CD4-positive, alpha-beta T cell treated with Interleukin-6 for 4 hours (primary cell): ENCODE results near the gene C1QTNF8.

Source experiments
- DNase-seq: peaks from one replicate; pipeline ENCODE4 v3.0.0-alpha.2; 2020; ENCODE audit warnings: mixed read lengths

C1QTNF8 gene

DNA sequence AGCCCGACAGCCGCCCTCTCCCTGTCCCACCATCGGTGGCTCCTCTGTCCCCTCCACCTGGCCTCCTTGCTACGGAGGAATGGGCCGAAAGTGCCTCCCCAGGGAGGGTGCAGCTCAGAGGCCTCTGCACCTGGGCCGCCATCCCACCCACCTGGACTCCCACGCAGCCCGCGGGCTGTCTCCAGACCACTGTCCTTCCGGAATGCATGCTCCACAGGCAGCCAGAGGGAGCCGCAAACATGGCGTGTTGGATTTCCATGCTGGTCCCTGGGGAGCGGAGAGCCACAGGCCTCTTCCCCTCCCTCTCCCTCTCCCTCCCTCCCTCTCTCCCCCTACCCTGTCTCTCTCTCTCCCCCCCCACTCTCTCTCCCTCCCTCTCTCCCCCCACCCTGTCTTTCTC lies 20.5 kb downstream of the C1QTNF8 start:
- DNase-seq, result no peak

GRCh38 chr16:1074379-1074649 lies 21.7 kb downstream of the C1QTNF8 start:
- DNase-seq, result no peak

DNA sequence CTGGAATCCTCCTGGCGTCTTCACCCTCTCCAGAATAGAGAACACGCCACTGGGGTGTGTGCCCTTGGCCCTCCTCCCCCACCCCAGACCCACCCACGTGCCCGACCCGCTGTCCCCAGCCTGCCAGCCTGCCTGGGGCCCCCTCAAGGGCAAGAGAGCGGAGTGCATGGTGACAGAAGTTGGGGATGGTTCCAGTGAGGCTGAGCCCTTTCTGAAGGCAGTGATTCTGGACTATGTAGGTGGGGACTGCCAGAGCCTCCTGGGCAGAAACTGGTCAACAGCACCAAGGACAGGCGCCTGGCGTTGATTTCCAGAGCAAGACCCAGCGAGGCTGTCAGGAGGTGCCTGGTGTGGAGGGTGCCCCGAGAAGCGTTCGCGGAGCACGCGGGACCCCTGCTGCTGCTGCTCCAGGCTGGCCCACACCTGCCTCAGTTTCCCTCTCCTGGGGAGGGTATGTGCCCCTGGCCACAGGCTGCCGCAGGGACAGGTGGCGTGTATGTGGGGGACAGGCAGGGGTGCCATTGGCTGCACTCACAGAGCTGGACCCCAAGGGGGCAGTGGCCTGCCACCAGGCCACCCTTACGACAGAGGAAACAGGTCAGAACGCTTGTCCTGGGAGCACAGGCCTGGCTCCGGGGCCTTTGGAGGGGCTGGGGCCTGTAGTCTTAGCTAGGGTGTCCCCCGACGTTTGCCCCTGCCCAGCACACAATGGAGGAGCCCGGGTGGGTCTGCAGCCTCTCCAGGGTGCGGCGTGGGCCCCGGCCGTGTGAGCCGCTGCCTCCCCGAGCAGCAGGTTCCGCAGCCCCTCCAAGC lies 22.3 kb downstream of the C1QTNF8 start:
- DNase-seq, result no peak

GRCh38 chr16:1073262-1073558 lies 22.8 kb downstream of the C1QTNF8 start:
- DNase-seq, result no peak

DNA sequence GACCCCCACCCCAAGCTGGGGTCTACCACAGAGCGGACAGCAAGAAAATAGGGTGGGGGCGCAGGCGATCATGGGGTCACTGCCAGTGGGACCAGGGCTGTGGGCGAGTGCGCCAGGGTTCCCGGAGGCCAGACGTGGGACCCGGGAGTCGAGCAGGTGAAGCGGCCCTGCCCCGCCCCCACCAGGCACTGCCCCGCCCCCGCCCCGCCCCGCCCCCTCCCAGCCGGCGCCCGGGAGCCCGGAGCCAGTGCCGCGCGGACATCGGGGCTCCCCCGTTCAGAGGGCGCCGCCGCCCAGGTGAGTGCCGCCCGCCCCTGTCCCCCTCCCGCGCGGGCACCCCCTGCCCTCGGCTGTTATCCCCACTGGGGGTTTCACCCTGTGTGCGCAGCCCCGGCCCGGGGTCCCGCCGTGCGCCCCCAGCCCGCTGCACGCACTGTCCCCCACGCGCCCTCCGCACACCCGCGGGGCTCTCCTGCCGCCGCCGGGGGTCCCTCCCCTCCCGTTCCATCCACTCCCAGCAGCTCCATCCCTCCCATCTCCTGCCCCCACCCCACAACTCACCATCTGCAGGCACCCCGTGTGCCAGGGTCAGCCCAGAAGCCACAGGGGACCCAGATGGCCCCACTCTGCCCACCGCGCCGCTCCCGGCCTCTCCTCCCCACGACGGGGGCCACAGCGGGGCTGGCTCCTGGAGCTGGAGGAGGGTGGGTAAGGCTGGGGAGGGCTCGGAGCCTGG lies 23.4 kb downstream of the C1QTNF8 start, which contains the start of gene SSTR5:
TSS of gene SSTR5 (plus strand) at position 222 of the 736 bp plus-strand sequence. CDS start 6,122 bp downstream, outside the sequence.
- no peak for DNase-seq

DNA sequence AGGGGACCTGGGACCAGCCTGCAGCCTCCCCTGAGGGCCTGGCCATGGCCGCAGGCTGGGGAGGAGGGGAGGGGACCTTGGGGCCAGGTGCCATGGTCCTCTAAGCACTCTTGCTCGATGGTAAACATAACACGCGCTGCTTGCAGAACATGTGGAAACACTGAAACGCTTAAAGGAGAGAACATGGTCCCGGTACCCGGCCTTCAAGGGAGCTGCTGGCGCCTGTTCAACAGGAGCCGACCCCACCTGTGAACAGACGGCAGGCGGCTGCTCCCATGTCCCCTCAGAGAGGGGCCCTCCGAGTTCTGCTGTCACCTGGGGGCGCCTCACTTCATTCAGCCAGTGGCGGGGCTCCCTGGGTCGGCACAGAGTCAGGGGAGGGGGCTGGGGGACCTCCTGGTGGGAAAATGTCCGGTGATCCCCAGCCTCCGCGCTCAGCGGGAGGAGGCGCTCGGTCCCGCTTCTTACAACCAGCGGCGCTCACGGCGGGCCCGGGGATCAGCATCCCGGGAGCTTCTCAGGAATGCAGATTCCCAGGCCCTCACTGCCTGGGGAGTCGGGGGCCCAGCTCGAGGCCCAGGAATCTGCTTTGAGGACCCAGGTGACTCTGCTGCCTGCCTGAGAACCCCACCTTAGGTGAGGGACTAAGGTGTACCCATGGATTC lies 24.4 kb downstream of the C1QTNF8 start:
- no peak for DNase-seq

DNA sequence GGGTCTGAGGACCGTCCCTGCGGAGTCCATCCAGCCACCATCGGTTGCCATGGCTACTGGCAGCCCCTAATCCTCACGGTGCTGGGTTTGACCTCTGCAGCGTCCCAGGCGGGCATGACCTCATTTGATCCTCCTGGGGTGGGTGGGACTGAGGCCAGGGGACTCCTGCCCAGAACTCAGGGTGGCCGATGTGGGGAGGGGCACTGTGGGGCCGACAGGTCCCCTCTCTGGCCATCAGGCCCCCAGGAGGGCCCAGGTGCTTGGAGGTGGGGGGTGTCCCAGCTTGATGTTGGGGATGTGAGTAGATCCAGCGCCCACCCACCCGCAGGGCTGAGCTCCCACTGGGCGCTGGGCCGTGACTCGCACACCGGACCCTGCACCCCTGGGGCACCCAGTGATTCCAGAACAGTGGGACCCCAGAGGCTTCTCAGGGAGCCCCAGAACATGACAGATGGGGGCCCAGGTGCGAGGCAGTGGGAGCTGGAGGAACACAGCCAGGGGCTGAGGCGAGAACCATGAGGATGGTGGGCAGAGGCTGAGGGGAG lies 25.1 kb downstream of the C1QTNF8 start:
- DNase-seq, result no peak

DNA sequence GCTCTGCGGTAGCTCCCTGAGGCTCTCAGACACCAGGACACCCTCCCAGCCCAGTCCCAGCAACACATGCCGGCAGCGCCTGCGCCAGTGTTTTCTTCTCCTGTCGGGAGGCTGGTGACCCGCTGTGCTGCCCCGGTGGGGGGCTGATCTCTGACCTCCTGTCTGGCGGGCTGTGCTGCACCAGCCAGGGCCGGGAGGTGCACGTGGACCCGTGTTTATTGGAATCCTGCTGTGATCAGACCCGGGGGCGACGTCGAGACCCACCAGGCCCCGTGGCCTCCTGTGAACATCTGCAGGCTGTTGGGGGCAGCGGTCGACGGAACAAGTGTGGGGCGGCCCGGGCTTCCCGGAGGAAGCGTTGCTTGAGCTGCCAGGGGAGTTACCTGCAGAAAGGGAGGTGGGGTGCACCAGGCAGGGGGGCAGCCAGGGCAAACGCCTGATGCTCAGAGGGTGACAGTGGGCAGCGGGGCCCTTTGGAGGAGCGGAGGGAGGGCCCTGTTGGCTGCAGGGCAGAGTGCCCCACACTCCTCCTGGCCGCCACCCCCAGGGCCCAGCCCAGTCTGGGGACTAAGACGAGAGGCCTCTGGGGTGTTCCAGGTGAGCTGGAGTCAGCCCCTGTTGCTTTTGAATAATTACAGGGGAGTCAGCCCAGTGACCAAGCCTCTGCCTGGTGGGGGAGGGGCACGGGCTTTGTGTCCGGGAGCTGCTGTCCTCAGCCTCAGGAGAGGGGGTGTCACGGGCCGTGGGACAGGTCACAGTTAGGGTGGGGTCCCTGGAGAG lies 25.8 kb downstream of the C1QTNF8 start:
- DNase-seq, result no peak

DNA sequence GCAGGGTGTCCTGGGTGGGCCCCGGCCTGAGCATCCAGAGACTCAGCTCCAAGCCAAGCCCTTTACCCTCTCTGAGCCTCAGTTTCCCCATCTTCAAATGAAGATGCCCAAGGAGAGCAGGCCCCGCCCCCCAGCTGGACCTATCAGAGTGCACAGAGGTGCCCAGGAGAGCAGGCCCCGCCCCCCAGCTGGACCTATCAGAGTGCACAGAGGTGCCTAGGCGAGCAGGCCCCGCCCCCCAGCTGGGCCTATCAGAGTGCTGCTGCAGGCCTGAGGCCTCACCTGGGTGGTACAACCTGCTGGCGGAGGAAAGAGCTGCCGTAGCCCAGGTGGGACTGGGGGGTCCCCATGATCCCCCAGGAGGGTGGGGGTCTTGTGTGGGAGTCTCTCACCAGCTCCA lies 26.9 kb downstream of the C1QTNF8 start:
- no peak for DNase-seq

- DNase-seq, result no peak
These were observed 27.6 kb downstream of the C1QTNF8 start for GRCh38 chr16:1068451-1068850.

DNA sequence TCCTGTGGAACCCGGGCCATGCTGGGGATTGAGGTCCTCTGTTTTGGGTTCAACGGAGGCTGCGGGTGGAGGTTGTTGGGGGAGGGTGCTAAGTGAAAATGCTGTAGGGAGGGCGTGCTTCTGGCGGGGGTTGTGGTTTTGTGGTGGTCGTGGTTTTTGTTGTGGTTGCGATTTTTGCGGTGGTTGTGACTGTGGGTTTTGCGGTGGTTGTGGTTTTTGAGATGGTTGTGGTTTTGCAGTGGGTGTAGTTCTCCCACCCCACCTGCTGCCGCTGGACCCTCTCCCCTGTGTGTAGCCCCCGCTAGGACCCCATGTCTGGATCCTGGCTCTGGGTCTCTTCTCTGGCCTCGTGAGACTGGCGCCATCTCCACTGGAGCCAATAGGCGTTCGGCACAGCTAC lies 28.4 kb downstream of the C1QTNF8 start:
- no peak for DNase-seq

GRCh38 chr16:1066584-1067172 lies 29.4 kb downstream of the C1QTNF8 start:
- no peak for DNase-seq

GRCh38 chr16:1065469-1066128 lies 30.4 kb downstream of the C1QTNF8 start:
- no peak for DNase-seq

GRCh38 chr16:1063728-1064127 lies 32.3 kb downstream of the C1QTNF8 start:
- DNase-seq, result no peak

DNA sequence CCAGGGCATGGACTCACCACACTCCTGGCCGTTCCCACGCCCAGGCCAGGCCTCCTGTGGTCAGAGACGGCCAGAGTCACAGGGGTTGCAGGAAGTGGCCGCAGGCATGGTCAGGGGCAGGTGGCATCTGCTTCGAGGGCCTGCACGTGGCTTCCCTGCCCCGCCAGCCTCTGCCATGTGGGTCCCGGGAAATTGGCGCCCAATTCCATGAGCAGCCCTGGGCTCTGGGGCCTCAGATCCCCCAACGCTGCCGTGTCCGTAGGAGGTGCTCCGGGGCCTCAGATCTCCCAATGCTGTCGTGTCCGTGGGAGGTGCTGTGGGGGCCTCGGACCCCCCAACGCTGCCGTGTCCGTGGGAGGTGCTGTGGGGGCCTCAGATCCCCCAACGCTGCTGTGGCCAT lies 33.1 kb downstream of the C1QTNF8 start:
- no peak for DNase-seq

DNA sequence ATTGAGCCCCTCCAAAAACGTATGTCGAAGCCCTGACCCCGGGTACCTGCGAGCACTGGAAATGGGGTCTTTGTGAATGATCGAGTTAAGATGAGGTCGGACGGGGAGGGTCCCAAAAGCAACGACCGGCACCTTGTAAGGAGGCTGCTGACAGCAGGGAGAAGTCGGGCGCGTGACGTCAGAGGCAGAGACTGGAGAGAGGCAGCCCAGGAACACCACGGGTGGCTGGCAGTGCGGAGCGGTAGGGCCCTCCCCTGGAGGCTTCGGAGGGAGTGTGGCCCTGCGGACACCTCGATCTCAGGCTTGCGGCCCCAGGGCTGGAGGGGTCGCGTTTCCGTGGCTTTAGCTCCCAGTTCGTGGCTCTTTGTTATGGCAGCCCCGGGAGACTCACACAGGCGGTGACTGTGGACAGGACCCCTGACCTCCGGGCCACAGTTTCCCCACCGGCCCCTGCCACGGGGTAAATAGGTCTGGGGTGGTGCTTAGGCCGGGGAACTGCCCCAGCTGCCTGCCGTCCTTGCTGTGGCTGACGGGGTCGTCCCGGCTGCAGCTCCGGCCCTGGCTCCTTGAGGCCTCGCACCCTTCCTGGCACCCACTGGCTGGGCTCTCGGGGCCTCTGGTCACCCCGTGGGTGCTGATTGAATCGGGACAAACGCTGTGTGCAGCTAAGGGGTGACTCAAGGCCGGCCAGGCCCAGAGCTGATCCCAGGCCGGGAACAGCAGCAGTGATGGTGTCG lies 34.1 kb downstream of the C1QTNF8 start:
- no peak for DNase-seq

DNA sequence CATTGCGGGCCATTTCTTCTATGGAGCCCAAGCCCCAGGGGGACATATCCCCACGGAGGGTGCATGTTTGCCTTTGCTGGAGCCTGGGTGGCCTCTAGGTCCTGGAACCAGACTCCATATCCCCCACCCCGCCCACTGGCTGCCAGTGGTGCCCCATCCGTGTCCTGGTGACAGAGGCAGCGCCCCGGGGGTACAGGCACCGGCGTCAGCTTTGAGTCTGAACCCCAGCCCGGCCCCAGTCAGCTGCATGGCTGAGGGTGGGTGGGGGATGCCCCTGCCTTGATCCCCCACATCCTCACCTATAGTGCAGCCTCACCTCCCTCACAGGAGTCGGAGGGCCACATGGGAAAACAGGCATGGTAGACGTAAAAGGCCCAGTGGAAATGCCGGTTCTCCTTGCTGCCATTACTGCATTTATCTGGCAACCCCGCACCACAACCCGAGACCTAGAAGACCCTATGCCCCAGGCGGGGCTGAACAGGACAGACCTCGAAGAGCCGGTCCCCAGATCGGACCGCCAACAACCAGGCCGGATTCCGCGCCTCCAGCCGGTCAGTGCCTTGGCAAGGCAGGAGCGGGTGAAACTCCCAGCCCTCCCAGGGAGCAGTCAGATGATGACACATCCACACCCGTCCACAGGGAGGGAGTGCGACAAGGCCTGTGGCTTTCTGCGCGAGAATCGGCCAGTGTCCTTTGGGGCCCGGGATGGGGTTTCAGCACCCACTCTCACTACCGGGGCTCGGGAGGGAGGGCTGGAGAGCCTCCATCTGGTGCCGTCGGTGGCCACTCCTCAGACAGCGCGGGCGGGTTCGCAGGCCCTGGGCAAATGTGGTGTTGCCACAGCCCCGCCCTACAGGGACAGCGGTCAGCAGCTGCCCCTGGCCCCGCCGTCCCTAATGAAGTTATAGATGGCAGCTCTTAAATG lies 35.4 kb downstream of the C1QTNF8 start:
- no peak for DNase-seq

DNA sequence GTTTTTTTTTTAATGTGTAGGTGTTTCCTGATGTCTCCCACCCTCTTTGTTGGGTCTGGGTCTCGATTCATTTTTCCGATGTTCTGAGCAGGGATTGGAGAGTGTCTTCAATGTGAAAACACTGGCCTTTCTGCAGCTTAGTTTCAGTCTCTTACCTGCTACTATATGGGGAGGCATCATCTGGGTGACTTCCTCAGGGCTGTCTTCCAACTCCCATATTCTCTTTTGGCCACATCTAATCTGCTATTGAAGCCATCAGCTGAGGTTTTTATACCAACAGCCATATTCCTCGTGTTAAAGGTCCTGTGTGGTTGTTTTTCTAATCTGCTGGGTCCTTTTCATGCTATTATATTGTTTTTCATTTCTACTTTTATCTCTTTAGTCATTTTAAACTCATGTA lies 36.7 kb downstream of the C1QTNF8 start:
- no peak for DNase-seq

GRCh38 chr16:1058216-1058615 lies 37.8 kb downstream of the C1QTNF8 start:
- no peak for DNase-seq

DNA sequence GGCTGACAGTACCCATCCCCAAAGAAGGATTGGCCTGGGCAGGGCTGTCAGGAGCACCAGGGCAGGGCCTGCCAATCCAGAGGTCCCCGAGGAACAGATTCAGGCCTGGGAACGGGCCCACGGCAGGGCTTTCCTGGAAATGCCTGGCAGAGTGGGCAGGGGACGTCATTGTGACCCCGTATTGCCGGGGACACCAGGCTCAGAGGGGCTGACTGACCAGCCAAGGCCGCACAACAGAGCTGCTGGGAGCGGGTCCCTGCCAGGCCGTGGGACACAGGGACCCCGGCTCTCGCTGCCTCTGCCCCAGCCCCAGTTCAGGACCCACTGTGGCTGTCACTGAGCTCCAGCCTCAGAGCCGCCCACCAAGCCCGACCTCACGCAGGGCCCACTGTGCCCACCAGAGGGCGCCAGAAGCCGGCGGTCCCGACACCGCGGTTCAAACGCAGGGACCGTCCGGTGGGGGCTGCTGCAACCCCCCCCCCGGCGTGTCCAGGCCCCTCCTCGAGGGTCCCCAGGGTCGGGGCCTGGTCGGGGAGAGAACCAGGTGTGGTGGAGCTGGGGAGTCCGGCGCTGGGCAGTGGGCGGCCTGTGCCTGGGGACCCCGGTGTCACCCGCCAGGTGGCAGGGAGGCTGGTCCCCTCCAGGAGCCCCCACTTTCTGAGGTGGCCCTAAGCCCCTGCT lies 38.7 kb downstream of the C1QTNF8 start:
- DNase-seq, result peak; percentile 70
